ENCODE data around the gene TMEM52B.

DNA sequence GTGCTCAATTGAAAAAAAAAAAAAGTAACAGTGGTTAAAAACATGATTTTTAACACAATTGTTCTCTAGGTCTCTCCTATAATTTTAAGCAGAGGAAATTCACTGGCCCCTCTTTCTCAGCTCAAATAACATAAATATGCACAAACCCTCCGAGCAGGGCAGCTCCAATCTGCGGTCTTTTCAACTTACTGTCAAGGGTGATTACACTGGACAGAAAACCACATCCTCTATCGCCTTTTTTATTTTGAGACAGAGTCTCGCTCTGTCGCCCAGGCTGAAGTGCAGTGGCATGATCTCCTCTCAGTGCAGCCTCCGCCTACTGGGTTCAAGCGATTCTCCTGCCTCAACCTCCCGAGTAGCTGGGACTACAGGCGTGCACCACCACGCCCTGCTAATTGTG is 17.4 kb downstream of the TMEM52B start:
- no peak for TF ChIP-seq CTCF (IDR thresholded peaks at IDR 0.05)
- no peak for TF ChIP-seq POLR2A (IDR thresholded peaks at IDR 0.05)
